NCI-H187 treated with DMSO at 0.1 percent for 48 hours (cell line): Measurements from ENCODE around the gene TPM1.

Source experiments
- DNase-seq: peaks from one replicate; lab custom pipeline; 2025; lab: John Stamatoyannopoulos, UW

The TPM1 gene

GRCh38 chr15:63054985-63055384, 12.4 kb downstream of the TPM1 start:
- no peak for DNase-seq

GRCh38 chr15:63056829-63057228, 14.3 kb downstream of the TPM1 start:
- no peak for DNase-seq

- no peak for DNase-seq
Measured at GRCh38 chr15:63057468-63058345, 15.2 kb downstream of the TPM1 start.

- no peak for DNase-seq
Measured at GRCh38 chr15:63059075-63059474, 16.5 kb downstream of the TPM1 start.

- DNase-seq, result no peak
Measured at GRCh38 chr15:63059573-63060216, 17.1 kb downstream of the TPM1 start.

GRCh38 chr15:63060699-63061098, 18.2 kb downstream of the TPM1 start:
- no peak for DNase-seq

GRCh38 chr15:63061975-63062374, 19.4 kb downstream of the TPM1 start:
- no peak for DNase-seq

GRCh38 chr15:63063164-63063756, 20.7 kb downstream of the TPM1 start:
- no peak for DNase-seq

GRCh38 chr15:63063877-63064409, 21.4 kb downstream of the TPM1 start:
- no peak for DNase-seq

GRCh38 chr15:63065262-63066221, 23.0 kb downstream of the TPM1 start:
- peak; percentile 46 for DNase-seq

- DNase-seq, result no peak
Measured at GRCh38 chr15:63066272-63066671, 23.7 kb downstream of the TPM1 start.

- no peak for DNase-seq
Measured at GRCh38 chr15:63067306-63067705, 24.8 kb downstream of the TPM1 start.

GRCh38 chr15:63067976-63068743, 25.6 kb downstream of the TPM1 start:
- no peak for DNase-seq

- no peak for DNase-seq
Measured at GRCh38 chr15:63069616-63070090, 27.1 kb downstream of the TPM1 start.

- DNase-seq, result no peak
Measured at GRCh38 chr15:63070681-63071129, 28.2 kb downstream of the TPM1 start.

- DNase-seq, result no peak
Measured at GRCh38 chr15:63071288-63071909, 28.9 kb downstream of the TPM1 start.

GRCh38 chr15:63072023-63072650, 29.6 kb downstream of the TPM1 start:
- DNase-seq, result no peak

- DNase-seq, result no peak
Measured at GRCh38 chr15:63072809-63073277, 30.3 kb downstream of the TPM1 start.

GRCh38 chr15:63073497-63074172, 31.1 kb downstream of the TPM1 start:
- DNase-seq, result no peak
